Stomach smooth muscle (tissue), 2 donors: ENCODE measurements around the gene USH2A.

Experiments used
- H3K27ac ChIP-seq: one replicate; pipeline ENCODE4 v1.7.0; 2013; ENCODE audit warnings: mild to moderate bottlenecking, low read length, inconsistent platforms
- H3K27me3 ChIP-seq, 2 donors: one replicate each; pipeline ENCODE4 v1.7.0; 2013; ENCODE audit warnings: low read length in 2 of 2; ENCODE audit not compliant: insufficient read depth in 2 of 2, control insufficient read depth in 1 of 2
- H3K36me3 ChIP-seq, 2 donors: one replicate each; pipeline ENCODE4 v1.7.0; 2013; ENCODE audit warnings: low read length in 2 of 2; ENCODE audit not compliant: control insufficient read depth in 2 of 2, insufficient read depth in 2 of 2
- H3K4me1 ChIP-seq: one replicate; pipeline ENCODE4 v1.7.0; 2013; ENCODE audit warnings: low read length; ENCODE audit not compliant: control insufficient read depth, insufficient read depth
- H3K4me3 ChIP-seq, 2 donors: one replicate each; pipeline ENCODE4 v1.7.0; 2013; ENCODE audit warnings: low read length in 2 of 2
- H3K9ac ChIP-seq, 2 donors: one replicate each; pipeline ENCODE4 v1.7.0; 2013; ENCODE audit warnings: low read length in 2 of 2, mild to moderate bottlenecking in 1 of 2
- H3K9me3 ChIP-seq, 2 donors: one replicate each; pipeline ENCODE4 v1.7.0; 2013; ENCODE audit warnings: low read length in 2 of 2; ENCODE audit not compliant: control insufficient read depth in 2 of 2
- donor health status: healthy.
- donor health status: Pancreatic carcinoma.

USH2A gene

DNA sequence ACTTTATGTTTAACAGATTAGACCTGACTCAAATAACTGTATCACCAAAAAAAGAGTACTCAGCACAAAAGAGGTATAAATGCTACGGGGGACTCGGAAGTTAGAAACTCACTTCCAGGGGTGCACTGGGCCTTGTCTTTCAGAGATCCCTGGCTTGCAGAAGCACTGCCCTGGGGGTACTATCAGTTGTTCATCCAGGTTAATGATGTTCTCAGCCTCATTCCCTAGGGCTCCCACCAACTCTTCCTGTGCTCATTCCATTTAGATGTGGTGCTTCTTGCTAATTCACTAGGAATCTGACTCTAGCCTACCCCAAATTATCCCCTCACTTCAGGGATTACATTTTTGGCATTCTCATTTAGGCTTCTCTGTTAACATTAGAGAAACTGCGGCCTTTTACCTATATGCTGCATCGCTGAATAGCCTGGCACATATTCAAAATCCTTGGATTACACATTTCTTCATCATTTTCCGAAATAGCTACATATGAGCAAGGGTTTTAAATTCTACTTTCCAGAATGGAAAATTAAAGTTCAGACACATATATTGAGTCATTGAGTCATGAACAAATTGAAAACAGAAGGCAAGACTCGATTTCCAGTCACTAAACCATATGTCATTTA is 517.6 kb downstream of the USH2A start:
- Histone ChIP-seq H3K27me3 (no peaks in the 10 kb centered on the region), H3K36me3 (no peaks in the 10 kb centered on the region), H3K4me3 (no peak overlapping the region), H3K27ac (no peak overlapping the region), H3K9me3 (no peaks in the 10 kb centered on the region), H3K9ac (no peak overlapping the region), H3K4me1 (no peaks in the 10 kb centered on the region)

DNA sequence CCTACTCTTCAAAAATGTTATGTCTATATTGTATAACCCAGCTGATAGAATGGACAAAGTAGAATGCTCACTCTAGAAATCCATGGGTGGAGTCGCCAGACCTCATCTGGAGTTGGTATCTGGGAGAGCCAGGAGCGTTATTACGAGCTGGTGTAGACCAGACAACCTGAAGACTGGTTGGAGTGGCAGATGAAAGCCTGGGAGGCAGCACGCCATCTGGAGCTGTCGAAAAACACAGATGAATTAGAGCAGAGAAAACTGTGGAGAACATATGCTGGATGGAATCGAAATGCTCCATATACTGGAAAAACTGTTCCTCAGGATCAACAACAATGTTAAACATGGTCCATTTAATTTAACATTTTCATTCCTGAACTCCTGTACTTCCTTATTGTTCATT is 522.6 kb downstream of the USH2A start:
- H3K27ac ChIP-seq = no peak overlapping the region
- H3K27me3 ChIP-seq = no peaks in the 10 kb centered on the region
- no peaks in the 10 kb centered on the region for H3K4me1 ChIP-seq
- no peak overlapping the region for H3K4me3 ChIP-seq
- no peaks in the 10 kb centered on the region for H3K9me3 ChIP-seq
- H3K36me3 ChIP-seq = no peaks in the 10 kb centered on the region
- H3K9ac ChIP-seq = no peak overlapping the region

DNA sequence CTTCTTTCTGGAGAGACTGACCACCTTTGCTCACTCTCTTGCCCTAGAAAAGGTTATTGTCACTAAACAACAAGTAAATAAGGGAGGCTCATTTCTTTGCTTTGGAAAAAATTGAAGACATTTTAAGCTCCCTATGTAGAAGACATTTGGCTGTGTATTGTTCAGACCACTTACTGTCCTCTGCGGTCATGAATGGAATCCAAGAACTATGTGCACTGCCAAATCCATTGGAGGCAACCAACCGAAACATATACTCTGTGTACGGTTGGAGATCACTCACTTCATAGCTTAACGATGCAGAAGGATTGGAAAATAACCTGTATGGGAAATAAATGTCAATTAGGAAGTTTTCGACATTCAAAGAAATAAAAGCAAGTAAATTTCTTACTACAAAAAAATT is 523.3 kb downstream of the USH2A start:
- no peaks in the 10 kb centered on the region for H3K4me1 ChIP-seq
- H3K9me3 ChIP-seq = no peaks in the 10 kb centered on the region
- H3K27me3 ChIP-seq = no peaks in the 10 kb centered on the region
- no peak overlapping the region for H3K9ac ChIP-seq
- H3K4me3 ChIP-seq = no peak overlapping the region
- no peaks in the 10 kb centered on the region for H3K36me3 ChIP-seq
- no peak overlapping the region for H3K27ac ChIP-seq

DNA sequence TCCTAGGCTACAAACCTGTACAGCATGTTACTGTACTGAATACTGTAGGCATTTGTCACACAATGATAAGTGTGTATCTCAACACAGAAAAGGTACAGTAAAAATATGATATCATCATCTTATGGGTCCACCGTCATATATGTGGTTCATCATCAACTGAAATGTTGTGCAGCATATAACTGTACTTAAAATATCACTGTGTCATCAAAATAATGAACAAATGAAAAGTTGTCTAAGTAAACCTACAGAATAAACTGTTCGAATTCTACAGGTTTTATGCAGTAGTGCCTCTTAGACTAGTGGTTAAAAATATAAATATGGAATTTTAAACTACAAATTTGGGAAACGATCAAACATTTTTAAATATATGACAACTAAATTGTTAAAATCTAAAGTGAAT is 527.4 kb downstream of the USH2A start:
- H3K9me3 ChIP-seq = no peaks in the 10 kb centered on the region
- H3K9ac ChIP-seq = no peak overlapping the region
- H3K27me3 ChIP-seq = no peaks in the 10 kb centered on the region
- no peaks in the 10 kb centered on the region for H3K4me1 ChIP-seq
- no peaks in the 10 kb centered on the region for H3K36me3 ChIP-seq
- no peak overlapping the region for H3K4me3 ChIP-seq
- H3K27ac ChIP-seq = no peak overlapping the region

DNA sequence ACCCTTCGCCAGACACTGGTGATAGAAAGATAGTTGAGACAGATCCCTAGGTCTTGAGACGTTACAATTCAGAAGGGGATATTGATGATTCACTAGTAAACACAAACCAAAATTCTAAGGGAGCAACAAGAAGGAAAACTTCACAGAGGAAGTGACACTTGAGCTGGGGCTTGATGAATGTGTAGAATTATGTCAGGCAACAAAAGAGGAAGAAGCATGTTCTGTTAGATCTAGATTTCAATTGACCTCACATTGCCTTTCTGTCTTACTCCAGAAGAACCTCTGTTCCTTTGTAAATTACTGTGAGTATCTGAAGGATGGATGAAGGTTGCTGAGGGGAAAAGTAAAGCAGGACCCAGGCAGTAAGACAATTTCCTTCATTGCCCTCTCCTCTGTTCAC is 528.0 kb downstream of the USH2A start:
- no peaks in the 10 kb centered on the region for H3K27me3 ChIP-seq
- no peaks in the 10 kb centered on the region for H3K4me1 ChIP-seq
- no peak overlapping the region for H3K9ac ChIP-seq
- H3K4me3 ChIP-seq = no peak overlapping the region
- H3K27ac ChIP-seq = no peak overlapping the region
- H3K36me3 ChIP-seq = no peaks in the 10 kb centered on the region
- H3K9me3 ChIP-seq = no peaks in the 10 kb centered on the region

DNA sequence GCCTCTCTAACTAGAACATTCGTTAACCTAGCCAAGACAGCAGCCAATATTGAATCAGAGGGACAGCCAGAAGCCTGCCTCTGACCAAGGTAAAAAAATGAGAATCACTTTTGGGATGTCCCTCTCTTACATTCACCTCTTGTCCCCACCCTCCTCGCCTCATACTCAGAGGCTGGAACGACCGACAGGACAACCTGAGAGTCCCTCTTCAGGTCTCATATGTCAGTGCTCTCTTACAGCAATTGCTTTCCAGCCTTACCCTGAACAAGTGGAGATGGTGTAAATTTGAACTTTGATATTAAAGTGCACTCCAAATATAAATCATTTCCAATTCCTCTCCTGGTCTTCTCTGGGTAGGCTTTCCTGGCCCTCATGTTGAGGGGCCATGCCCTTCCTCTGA is 528.6 kb downstream of the USH2A start:
- no peaks in the 10 kb centered on the region for H3K36me3 ChIP-seq
- H3K9me3 ChIP-seq = no peaks in the 10 kb centered on the region
- no peak overlapping the region for H3K27ac ChIP-seq
- no peak overlapping the region for H3K9ac ChIP-seq
- no peaks in the 10 kb centered on the region for H3K27me3 ChIP-seq
- no peaks in the 10 kb centered on the region for H3K4me1 ChIP-seq
- H3K4me3 ChIP-seq = no peak overlapping the region

DNA sequence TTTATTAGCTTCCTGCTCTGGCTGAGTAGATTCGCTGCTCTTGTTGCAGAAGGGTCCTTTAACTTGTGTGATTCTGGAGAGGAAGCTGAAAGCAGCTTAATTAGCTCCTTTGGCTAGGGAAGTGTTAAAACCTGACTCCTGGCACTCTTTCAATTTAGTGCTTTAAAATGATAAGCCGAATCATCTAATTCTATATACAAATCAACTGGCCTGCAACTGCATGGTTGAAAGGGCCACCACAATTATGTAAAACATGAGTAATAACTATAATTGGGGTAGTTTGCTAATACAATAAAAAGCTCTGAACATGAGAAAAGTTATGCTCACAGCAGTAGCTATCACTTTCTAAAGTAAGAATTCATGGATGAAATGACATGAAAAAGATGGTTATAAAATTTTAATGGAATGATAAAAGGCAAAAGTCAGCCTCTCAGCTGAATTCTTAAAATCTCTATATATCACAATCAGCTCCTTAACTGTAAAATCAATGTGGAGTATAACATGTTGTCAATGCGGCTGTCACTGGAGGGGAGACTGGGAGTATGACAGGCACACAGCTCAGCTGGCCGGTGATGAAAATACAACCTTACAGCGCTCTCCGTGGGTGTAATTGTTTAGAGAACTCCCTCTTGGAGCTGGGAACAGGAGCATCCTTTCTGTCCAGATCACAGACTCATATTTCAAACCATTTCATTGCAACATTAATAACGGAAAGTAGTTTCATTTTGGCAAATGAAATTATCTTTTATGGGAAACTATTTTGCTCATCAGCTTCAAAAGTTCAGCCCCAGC is 531.8 kb downstream of the USH2A start:
- Histone ChIP-seq H3K36me3 (no peaks in the 10 kb centered on the region), H3K9me3 (no peaks in the 10 kb centered on the region), H3K27me3 (no peaks in the 10 kb centered on the region), H3K27ac (no peak overlapping the region), H3K4me1 (no peaks in the 10 kb centered on the region), H3K9ac (no peak overlapping the region), H3K4me3 (no peak overlapping the region)

DNA sequence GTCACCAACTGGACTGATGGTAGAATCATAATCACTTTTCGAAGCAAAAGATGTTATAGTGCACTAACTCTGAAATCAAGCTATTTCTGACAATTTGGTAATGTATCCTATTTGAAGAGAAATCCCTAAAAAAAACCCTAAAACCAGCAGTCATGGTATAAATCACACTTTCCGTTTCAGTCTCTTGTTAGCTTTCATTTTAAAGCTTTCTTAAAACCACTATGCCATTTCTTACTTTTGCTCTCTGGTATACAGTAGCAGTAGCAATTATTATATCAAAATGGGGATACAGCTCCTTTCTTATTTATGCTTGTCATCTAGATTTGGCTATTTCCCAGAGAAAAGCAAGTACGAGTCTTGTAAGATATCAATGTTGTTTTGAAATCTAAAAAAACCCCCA is 532.8 kb downstream of the USH2A start:
- Histone ChIP-seq H3K27ac (no peak overlapping the region), H3K36me3 (no peaks in the 10 kb centered on the region), H3K4me1 (no peaks in the 10 kb centered on the region), H3K27me3 (no peaks in the 10 kb centered on the region), H3K9ac (no peak overlapping the region), H3K4me3 (no peak overlapping the region), H3K9me3 (no peaks in the 10 kb centered on the region)

DNA sequence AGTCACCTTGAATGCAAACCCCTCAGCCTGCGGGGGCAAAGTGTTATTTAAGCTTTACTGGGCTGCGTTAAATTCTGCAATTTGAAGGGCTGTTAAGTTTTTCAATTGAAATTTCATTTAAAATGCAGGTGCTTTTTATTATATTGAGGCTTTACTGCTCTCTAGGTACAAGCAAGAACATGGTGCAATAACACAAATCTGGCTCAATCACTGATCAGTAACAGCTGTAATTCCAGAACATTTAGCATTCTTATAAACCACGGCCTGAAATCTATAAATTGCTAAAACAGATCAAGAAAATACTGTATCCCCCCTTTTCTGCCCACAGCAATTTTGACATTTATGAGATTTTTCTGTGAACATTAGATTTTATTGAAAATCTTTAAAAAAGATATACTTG is 533.4 kb downstream of the USH2A start:
- no peaks in the 10 kb centered on the region for H3K27me3 ChIP-seq
- no peaks in the 10 kb centered on the region for H3K36me3 ChIP-seq
- H3K4me3 ChIP-seq = no peak overlapping the region

DNA sequence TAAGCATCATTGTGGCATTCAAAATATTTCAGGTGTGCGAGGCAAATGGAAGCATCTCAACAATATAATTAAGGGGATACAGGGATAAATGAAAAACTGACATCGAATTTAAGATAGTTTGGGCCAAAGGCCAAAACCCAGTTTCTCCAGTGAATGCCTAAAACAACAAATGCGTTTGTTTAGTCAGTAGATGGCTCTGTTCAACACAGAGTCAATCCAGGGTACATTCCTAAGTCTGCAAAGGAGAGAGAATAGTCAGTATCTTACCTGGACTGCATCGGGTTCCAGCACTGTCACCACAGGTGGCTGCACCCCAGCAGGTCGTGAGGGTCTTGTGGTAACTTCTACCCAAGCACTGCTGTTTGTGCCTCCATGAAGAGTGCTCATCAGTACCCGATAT is 535.1 kb downstream of the USH2A start:
- Histone ChIP-seq H3K36me3 (no peaks in the 10 kb centered on the region), H3K27ac (no peak overlapping the region)

More for the DNA sequence above, 533.4 kb downstream of the USH2A start:
- Histone ChIP-seq H3K4me1 (no peaks in the 10 kb centered on the region), H3K27ac (no peak overlapping the region), H3K9ac (no peak overlapping the region), H3K9me3 (no peaks in the 10 kb centered on the region)

DNA sequence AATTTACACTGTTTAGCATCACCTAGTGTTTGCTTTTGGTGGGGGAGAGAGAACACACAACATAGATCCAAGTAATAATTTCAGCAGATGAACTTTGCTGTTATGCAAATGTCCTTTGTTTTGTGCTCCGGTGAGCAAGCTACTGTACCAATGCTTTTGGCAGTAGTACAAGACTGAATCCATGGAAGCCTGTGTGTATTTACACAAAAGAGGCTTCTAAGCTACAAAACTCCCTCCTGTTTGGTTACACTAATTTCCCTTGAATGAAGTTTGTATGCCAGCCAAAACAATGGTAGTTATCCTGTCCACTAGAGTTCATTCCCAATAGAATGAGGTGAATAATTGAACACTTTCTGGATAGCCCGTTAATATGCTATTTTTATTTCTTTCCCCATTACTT is 535.6 kb downstream of the USH2A start:
- H3K9me3 ChIP-seq = no peaks in the 10 kb centered on the region
- H3K4me3 ChIP-seq = no peak overlapping the region
- H3K4me1 ChIP-seq = no peaks in the 10 kb centered on the region
- no peak overlapping the region for H3K9ac ChIP-seq
- no peaks in the 10 kb centered on the region for H3K27me3 ChIP-seq
- no peaks in the 10 kb centered on the region for H3K36me3 ChIP-seq
- no peak overlapping the region for H3K27ac ChIP-seq

More for the DNA sequence above, 535.1 kb downstream of the USH2A start:
- Histone ChIP-seq H3K27me3 (no peaks in the 10 kb centered on the region), H3K4me3 (no peak overlapping the region), H3K9me3 (no peaks in the 10 kb centered on the region), H3K9ac (no peak overlapping the region), H3K4me1 (no peaks in the 10 kb centered on the region)
